Ovary (tissue), 3 donors: ENCODE measurements around the gene C1orf141.
"Not testable (repeated sequence)": the region's sequence is repeated elsewhere in the genome, so short reads cannot be mapped to it uniquely, and the experiment has no call there.

Source experiments
- POLR2A ChIP-seq: fragments of 450-650 bp; IDR thresholded peaks from one replicate; pipeline ENCODE4 v1.6.1; 2017; ENCODE audit warnings: antibody characterized with exemption, mild to moderate bottlenecking, moderate library complexity
- TF ChIP-seq, protein P1 (sequence below), 3 donors: fragments of 450-650 bp in 2 of 3; fragments of 200-600 bp in 1 of 3; IDR thresholded peaks; one replicate each; pipeline versions ENCODE4 v1.5.1 to v1.8.0; 2016 to 2022; ENCODE audit warnings: antibody characterized with exemption in 3 of 3, mild to moderate bottlenecking in 1 of 3
- donor health status: DM: no; HTN: no; CAD: no.

DNA sequence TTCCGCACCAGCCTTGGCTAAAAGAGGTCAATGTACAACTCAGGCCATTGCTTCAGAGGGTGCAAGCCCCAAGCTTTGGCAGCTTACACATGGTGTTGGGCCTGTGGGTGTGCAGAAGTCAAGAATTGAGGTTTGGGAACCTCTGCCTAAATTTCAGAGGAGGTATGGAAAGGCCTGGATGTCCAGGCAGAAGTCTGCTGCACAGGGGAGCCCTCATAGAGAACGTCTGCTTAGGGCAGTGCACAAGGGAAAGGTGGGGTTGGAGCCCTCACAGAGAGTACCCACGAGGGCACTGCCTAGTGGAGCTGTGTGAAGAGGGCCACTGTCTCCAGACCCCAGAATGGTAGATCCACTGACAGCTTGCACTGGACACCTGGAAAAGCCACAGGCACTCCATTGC is 67.1 kb downstream of the C1orf141 start:
- TF ChIP-seq, protein P1, sequence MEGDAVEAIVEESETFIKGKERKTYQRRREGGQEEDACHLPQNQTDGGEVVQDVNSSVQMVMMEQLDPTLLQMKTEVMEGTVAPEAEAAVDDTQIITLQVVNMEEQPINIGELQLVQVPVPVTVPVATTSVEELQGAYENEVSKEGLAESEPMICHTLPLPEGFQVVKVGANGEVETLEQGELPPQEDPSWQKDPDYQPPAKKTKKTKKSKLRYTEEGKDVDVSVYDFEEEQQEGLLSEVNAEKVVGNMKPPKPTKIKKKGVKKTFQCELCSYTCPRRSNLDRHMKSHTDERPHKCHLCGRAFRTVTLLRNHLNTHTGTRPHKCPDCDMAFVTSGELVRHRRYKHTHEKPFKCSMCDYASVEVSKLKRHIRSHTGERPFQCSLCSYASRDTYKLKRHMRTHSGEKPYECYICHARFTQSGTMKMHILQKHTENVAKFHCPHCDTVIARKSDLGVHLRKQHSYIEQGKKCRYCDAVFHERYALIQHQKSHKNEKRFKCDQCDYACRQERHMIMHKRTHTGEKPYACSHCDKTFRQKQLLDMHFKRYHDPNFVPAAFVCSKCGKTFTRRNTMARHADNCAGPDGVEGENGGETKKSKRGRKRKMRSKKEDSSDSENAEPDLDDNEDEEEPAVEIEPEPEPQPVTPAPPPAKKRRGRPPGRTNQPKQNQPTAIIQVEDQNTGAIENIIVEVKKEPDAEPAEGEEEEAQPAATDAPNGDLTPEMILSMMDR (IDR thresholded peaks at IDR 0.05): not testable (repeated sequence)
- not testable (repeated sequence) for TF ChIP-seq POLR2A
